GM18907 (cell line): ENCODE results near the gene NECAB2.

Experiments
- ATAC-seq: cut with Tn5 transposase; IDR thresholded peaks from one replicate; pipeline ENCODE4 v1.9.1; 2021; ENCODE audit warnings: mild to moderate bottlenecking, moderate library complexity; ENCODE audit not compliant: unreplicated experiment

NECAB2 gene

GRCh38 chr16:83967838-83968305 is at the start of gene NECAB2:
Gene NECAB2, plus strand, starts transcription at chr16:83968244. Its CDS starts 405 bp downstream, at chr16:83968649.
- no peak for ATAC-seq

GRCh38 chr16:83920894-83921491 is 47.1 kb upstream of the NECAB2 start:
- ATAC-seq, result no peak

GRCh38 chr16:83923581-83924365 is 44.3 kb upstream of the NECAB2 start:
- ATAC-seq, result no peak

GRCh38 chr16:83924686-83925085 is 43.4 kb upstream of the NECAB2 start:
- ATAC-seq, result no peak

- ATAC-seq, result no peak
Measured at GRCh38 chr16:83925095-83925905, 42.7 kb upstream of the NECAB2 start.

- no peak for ATAC-seq
Measured at GRCh38 chr16:83925957-83926725, 41.9 kb upstream of the NECAB2 start.

- peak; percentile 53 for ATAC-seq
Measured at GRCh38 chr16:83926726-83927397, 41.2 kb upstream of the NECAB2 start.

GRCh38 chr16:83928341-83929055 is 39.5 kb upstream of the NECAB2 start:
- ATAC-seq, result no peak

GRCh38 chr16:83929811-83930555 is 38.1 kb upstream of the NECAB2 start:
- no peak for ATAC-seq

GRCh38 chr16:83930730-83931500 is 37.1 kb upstream of the NECAB2 start:
- no peak for ATAC-seq

- ATAC-seq, result no peak
Measured at GRCh38 chr16:83931556-83931955, 36.5 kb upstream of the NECAB2 start.

- no peak for ATAC-seq
Measured at GRCh38 chr16:83932304-83932703, 35.7 kb upstream of the NECAB2 start.

GRCh38 chr16:83932955-83933673 is 34.9 kb upstream of the NECAB2 start:
- no peak for ATAC-seq

- no peak for ATAC-seq
Measured at GRCh38 chr16:83933885-83934683, 34.0 kb upstream of the NECAB2 start.

- no peak for ATAC-seq
Measured at GRCh38 chr16:83934684-83934977, 33.4 kb upstream of the NECAB2 start.

GRCh38 chr16:83935005-83935857 is 32.8 kb upstream of the NECAB2 start:
- no peak for ATAC-seq
